Measurements from ENCODE around the gene PNPLA2.

The PNPLA2 gene

GRCh38 chr11:855330-855674 lies 36.6 kb downstream of the PNPLA2 start:
- no peak for TF ChIP-seq CTCF (conservative IDR thresholded peaks at IDR 0.05)
- no peak overlapping the region for H3K27ac ChIP-seq

GRCh38 chr11:855796-856195 lies 37.1 kb downstream of the PNPLA2 start:
- H3K27ac ChIP-seq = no peak overlapping the region
- no peak for TF ChIP-seq CTCF (conservative IDR thresholded peaks at IDR 0.05)

- H3K27ac ChIP-seq = no peak overlapping the region
- no peak for TF ChIP-seq CTCF (conservative IDR thresholded peaks at IDR 0.05)
These were observed 37.7 kb downstream of the PNPLA2 start for GRCh38 chr11:856397-856796.

GRCh38 chr11:858053-858761 lies 39.5 kb downstream of the PNPLA2 start:
- no peak overlapping the region for H3K27ac ChIP-seq
- no peak for TF ChIP-seq CTCF (conservative IDR thresholded peaks at IDR 0.05)

GRCh38 chr11:858762-859339 lies 40.1 kb downstream of the PNPLA2 start:
- no peak overlapping the region; the same call in 1 of the 2 replicates for H3K27ac ChIP-seq
- no peak for TF ChIP-seq CTCF (conservative IDR thresholded peaks at IDR 0.05)

- no peak for TF ChIP-seq CTCF (conservative IDR thresholded peaks at IDR 0.05)
- peak overlapping the region; percentile 60 for H3K27ac ChIP-seq
These were observed 40.8 kb downstream of the PNPLA2 start for GRCh38 chr11:859394-860131.

- peak overlapping the region; percentile 60 for H3K27ac ChIP-seq
- TF ChIP-seq CTCF (conservative IDR thresholded peaks at IDR 0.05) = no peak
These were observed 41.8 kb downstream of the PNPLA2 start for GRCh38 chr11:860234-861104.

Measured in VCaP (cell line).